ENCODE measurements around the gene INPP5A.

The INPP5A gene

DNA sequence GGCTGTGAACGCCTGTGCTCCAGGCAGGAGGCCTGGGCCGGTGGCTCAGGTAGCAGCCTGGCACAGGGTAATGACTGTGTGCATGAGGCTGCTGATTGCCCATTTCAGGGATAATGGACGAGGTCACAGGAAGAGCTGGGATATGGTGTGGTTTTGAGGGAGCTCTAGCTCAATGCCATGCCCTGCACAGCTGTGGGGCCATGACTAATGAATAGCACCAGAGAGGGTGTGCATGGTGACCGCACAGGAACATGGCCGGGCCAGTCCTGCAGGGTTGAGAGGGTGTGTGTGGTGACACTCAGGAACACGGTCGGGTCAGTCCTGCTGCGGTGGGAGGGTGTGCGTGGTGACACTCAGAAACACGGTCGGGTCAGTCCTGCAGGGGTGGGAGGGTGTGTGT is 226.5 kb downstream of the INPP5A start:
- Histone ChIP-seq H3K79me2 (ENCODE audit: control insufficient read depth, low read length) (no peaks in the 10 kb centered on the region), H3K4me2 (ENCODE audit: low read length) (no peak overlapping the region), H3K9me2 (replicated peaks; ENCODE audit: control insufficient read depth, low read length) (no peaks in the 10 kb centered on the region), H3F3A (ENCODE audit: control insufficient read depth, insufficient read depth) (no peaks in the 10 kb centered on the region), H3K9me3 (ENCODE audit: control insufficient read depth, insufficient read depth, low read length) (peaks cover 54% of the 10 kb centered on the region; the same call in 1 of the 2 replicates), H3K4me1 (ENCODE audit: control insufficient read depth, low read length) (no peaks in the 10 kb centered on the region), H3K36me3 (ENCODE audit: control insufficient read depth, low read length) (no peaks in the 10 kb centered on the region), H3K27ac (ENCODE audit: low read depth, low read length) (no peak overlapping the region), H4K20me1 (ENCODE audit: control insufficient read depth, insufficient read depth, low read depth, low read length) (no peaks in the 10 kb centered on the region), H3K27me3 (ENCODE audit: control insufficient read depth, low read length) (no peaks in the 10 kb centered on the region), H3K4me3 (ENCODE audit: low read length) (no peak overlapping the region)
- TF ChIP-seq CTCF (IDR thresholded peaks at IDR 0.05; ENCODE audit: low read depth, low read length, poor library complexity, severe bottlenecking) (no peak), EZH2phosphoT487 (IDR thresholded peaks at IDR 0.05; ENCODE audit: borderline replicate concordance, low read length) (no peak)

GRCh38 chr10:132765435-132765834 is 227.8 kb downstream of the INPP5A start:
- no peaks in the 10 kb centered on the region for H3K4me1 ChIP-seq (ENCODE audit: control insufficient read depth, low read length)
- TF ChIP-seq CTCF (IDR thresholded peaks at IDR 0.05; ENCODE audit: low read depth, low read length, poor library complexity, severe bottlenecking) (no peak), EZH2phosphoT487 (IDR thresholded peaks at IDR 0.05; ENCODE audit: borderline replicate concordance, low read length) (no peak)
- H3F3A ChIP-seq (ENCODE audit: control insufficient read depth, insufficient read depth) = no peaks in the 10 kb centered on the region
- no peak overlapping the region for H3K4me2 ChIP-seq (ENCODE audit: low read length)
- H3K79me2 ChIP-seq (ENCODE audit: control insufficient read depth, low read length) = no peaks in the 10 kb centered on the region
- H3K4me3 ChIP-seq (ENCODE audit: low read length) = no peak overlapping the region
- no peaks in the 10 kb centered on the region for H4K20me1 ChIP-seq (ENCODE audit: control insufficient read depth, insufficient read depth, low read depth, low read length)
- H3K27ac ChIP-seq (ENCODE audit: low read depth, low read length) = no peak overlapping the region
- H3K9me3 ChIP-seq (ENCODE audit: control insufficient read depth, insufficient read depth, low read length) = peaks cover 55% of the 10 kb centered on the region; the same call in 1 of the 2 replicates
- H3K36me3 ChIP-seq (ENCODE audit: control insufficient read depth, low read length) = no peaks in the 10 kb centered on the region
- no peaks in the 10 kb centered on the region for H3K27me3 ChIP-seq (ENCODE audit: control insufficient read depth, low read length)
- H3K9me2 ChIP-seq (replicated peaks; ENCODE audit: control insufficient read depth, low read length) = no peaks in the 10 kb centered on the region

- Histone ChIP-seq H3F3A (ENCODE audit: control insufficient read depth, insufficient read depth) (no peaks in the 10 kb centered on the region), H3K27me3 (ENCODE audit: control insufficient read depth, low read length) (no peaks in the 10 kb centered on the region)
Observed at GRCh38 chr10:132766291-132766690, 228.7 kb downstream of the INPP5A start.

More at GRCh38 chr10:132766291-132766690, 228.7 kb downstream of the INPP5A start:
- TF ChIP-seq EZH2phosphoT487 (IDR thresholded peaks at IDR 0.05; ENCODE audit: borderline replicate concordance, low read length) (no peak), CTCF (IDR thresholded peaks at IDR 0.05; ENCODE audit: low read depth, low read length, poor library complexity, severe bottlenecking) (no peak)
- no peaks in the 10 kb centered on the region for H3K9me2 ChIP-seq (replicated peaks; ENCODE audit: control insufficient read depth, low read length)
- H3K27ac ChIP-seq (ENCODE audit: low read depth, low read length) = no peak overlapping the region
- H3K9me3 ChIP-seq (ENCODE audit: control insufficient read depth, insufficient read depth, low read length) = peaks cover 59% of the 10 kb centered on the region
- H3K4me1 ChIP-seq (ENCODE audit: control insufficient read depth, low read length) = no peaks in the 10 kb centered on the region
- H3K4me2 ChIP-seq (ENCODE audit: low read length) = no peak overlapping the region
- H3K4me3 ChIP-seq (ENCODE audit: low read length) = no peak overlapping the region
- no peaks in the 10 kb centered on the region for H3K36me3 ChIP-seq (ENCODE audit: control insufficient read depth, low read length)
- no peaks in the 10 kb centered on the region for H4K20me1 ChIP-seq (ENCODE audit: control insufficient read depth, insufficient read depth, low read depth, low read length)
- no peaks in the 10 kb centered on the region for H3K79me2 ChIP-seq (ENCODE audit: control insufficient read depth, low read length)

Data from DOHH2 (cell line).